ENCODE data around the gene PAPLN.
"Not testable (repeated sequence)": the region's sequence is repeated elsewhere in the genome, so short reads cannot be mapped to it uniquely, and the experiment has no call there.

DNA sequence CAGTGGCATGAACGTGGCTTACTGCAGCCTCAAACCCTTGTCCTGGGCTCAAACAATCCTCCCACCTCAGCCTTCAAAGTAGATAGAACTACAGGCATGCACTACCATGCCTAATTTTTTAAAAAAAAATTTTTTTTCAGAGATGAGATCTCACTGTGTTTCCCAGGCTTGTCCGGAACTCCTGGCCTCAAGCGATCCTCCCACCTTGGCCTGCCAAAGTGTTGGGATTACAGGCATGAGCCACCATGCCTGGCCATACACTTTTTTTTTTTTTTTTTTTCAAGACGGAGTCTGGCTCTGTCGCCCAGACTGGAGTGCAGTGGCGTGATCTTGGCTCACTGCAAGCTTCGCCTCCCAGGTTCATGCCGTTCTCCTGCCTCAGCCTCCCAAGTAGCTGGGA, 43.0 kb upstream of the PAPLN start:
- TF ChIP-seq, protein P1, sequence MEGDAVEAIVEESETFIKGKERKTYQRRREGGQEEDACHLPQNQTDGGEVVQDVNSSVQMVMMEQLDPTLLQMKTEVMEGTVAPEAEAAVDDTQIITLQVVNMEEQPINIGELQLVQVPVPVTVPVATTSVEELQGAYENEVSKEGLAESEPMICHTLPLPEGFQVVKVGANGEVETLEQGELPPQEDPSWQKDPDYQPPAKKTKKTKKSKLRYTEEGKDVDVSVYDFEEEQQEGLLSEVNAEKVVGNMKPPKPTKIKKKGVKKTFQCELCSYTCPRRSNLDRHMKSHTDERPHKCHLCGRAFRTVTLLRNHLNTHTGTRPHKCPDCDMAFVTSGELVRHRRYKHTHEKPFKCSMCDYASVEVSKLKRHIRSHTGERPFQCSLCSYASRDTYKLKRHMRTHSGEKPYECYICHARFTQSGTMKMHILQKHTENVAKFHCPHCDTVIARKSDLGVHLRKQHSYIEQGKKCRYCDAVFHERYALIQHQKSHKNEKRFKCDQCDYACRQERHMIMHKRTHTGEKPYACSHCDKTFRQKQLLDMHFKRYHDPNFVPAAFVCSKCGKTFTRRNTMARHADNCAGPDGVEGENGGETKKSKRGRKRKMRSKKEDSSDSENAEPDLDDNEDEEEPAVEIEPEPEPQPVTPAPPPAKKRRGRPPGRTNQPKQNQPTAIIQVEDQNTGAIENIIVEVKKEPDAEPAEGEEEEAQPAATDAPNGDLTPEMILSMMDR (IDR thresholded peaks at IDR 0.05; ENCODE audit: insufficient read depth, low read length) = not testable (repeated sequence)
- not testable (repeated sequence) for TF ChIP-seq POLR2AphosphoS5 (IDR thresholded peaks at IDR 0.05; ENCODE audit: low read depth); REST (IDR thresholded peaks at IDR 0.05; ENCODE audit: insufficient replicate concordance, low read depth); GABPA (IDR thresholded peaks at IDR 0.05; ENCODE audit: low read depth)

Measured in HL-60 (cell line).